Activated CD8-positive, alpha-beta memory T cell treated with anti-CD3 and anti-CD28 coated beads, Interleukin-2, amount 10 ng/mL, durations not matched to agents 7 days and 5 days (primary cell): ENCODE data around the gene COL6A5. TPM values are rescaled to one million over a fixed set of nuclear protein-coding genes. Genes with fewer than 3 reads are reported as not detected.

Experiments
- ATAC-seq: fragments of 150-1000 bp; cut with Tn5 transposase; one replicate; pipeline ENCODE4 v1.10.0; 2021; ENCODE audit warnings: moderate library complexity
- CTCF ChIA-PET: fragments of 350-600 bp; sonication (Branson Sonifier 250); formaldehyde crosslinking; loops from one replicate; lab custom pipeline; 2021; ENCODE audit warnings: antibody characterized with exemption; lab: Charles Lee
- DNase-seq: peaks from one replicate; pipeline ENCODE4 v3.0.0-alpha.2; 2020
- H3K27ac Mint-ChIP-seq: one replicate; pipeline ENCODE4 v1.8.0; 2021; ENCODE audit warnings: mild to moderate bottlenecking, mixed read lengths
- H3K27me3 Mint-ChIP-seq: one replicate; pipeline ENCODE4 v1.8.0; 2021; ENCODE audit warnings: mixed read lengths
- H3K36me3 Mint-ChIP-seq: one replicate; pipeline ENCODE4 v1.8.0; 2021; ENCODE audit warnings: mild to moderate bottlenecking, mixed read lengths
- H3K4me1 Mint-ChIP-seq: one replicate; pipeline ENCODE4 v1.8.0; 2021; ENCODE audit warnings: mixed read lengths
- H3K4me3 Mint-ChIP-seq: one replicate; pipeline ENCODE4 v1.8.0; 2021; ENCODE audit warnings: mild to moderate bottlenecking, moderate library complexity, mixed read lengths
- H3K9me3 Mint-ChIP-seq: one replicate; pipeline ENCODE4 v1.8.0; 2022; ENCODE audit warnings: low read depth, mixed read lengths
- total RNA-seq, 2 experiments: library from RNA; stranded (reverse); gene quantifications; one replicate each; pipeline ENCODE4 v1.2.3, GENCODE V29; 2021

COL6A5 gene
- total RNA-seq, 2 experiments from 2014 or later, result 0.02 TPM; not detected in 1

GRCh38 chr3:130519754-130520153 lies 174.3 kb downstream of the COL6A5 start:
- CTCF ChIA-PET, result no interaction called here
- DNase-seq (no peak), ATAC-seq (no peak)
- Mint-ChIP-seq H3K36me3 (no peaks in the 10 kb centered on the region), H3K27ac (no peak overlapping the region), H3K4me1 (no peaks in the 10 kb centered on the region), H3K9me3 (no peaks in the 10 kb centered on the region), H3K27me3 (peaks cover 57% of the 10 kb centered on the region), H3K4me3 (no peak overlapping the region)

GRCh38 chr3:130522399-130522798 lies 176.9 kb downstream of the COL6A5 start:
- H3K27me3 Mint-ChIP-seq, result peaks cover 46% of the 10 kb centered on the region
- no peak for DNase-seq
- H3K36me3 Mint-ChIP-seq, result no peaks in the 10 kb centered on the region
- no peaks in the 10 kb centered on the region for H3K4me1 Mint-ChIP-seq
- no peak for ATAC-seq
- no peak overlapping the region for H3K4me3 Mint-ChIP-seq
- CTCF ChIA-PET, result no interaction called here
- no peaks in the 10 kb centered on the region for H3K9me3 Mint-ChIP-seq
- H3K27ac Mint-ChIP-seq, result no peak overlapping the region

DNA sequence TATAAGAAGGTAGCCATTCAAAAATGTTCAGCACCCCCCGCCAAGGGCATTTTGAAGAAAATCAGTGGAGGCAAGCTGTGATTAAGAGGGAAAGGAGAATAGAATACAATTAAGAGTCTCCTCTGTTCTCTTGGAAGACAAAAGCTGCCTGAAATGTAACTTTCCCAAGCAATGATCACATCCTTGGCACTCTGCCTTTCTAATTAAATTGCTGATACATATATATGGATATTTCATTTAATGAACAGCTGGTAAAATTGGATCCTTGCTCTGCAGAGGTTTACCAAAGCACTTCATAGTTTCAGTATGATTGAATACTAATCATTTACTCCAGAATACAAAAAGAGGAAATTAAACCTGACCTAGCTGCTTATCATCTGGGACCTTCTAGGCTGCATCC lies 182.0 kb downstream of the COL6A5 start:
- CTCF ChIA-PET, result interaction anchor here (1.4 kb wide), 1 partner anchor 12 kb away, joined by 4 read pairs; no protein-coding TSS in a partner anchor
- DNase-seq, result no peak
- no peaks in the 10 kb centered on the region for H3K9me3 Mint-ChIP-seq
- no peak for ATAC-seq
- H3K27ac Mint-ChIP-seq, result no peak overlapping the region
- H3K4me1 Mint-ChIP-seq, result peaks cover 8% of the 10 kb centered on the region
- no peaks in the 10 kb centered on the region for H3K36me3 Mint-ChIP-seq
- H3K4me3 Mint-ChIP-seq, result no peak overlapping the region
- H3K27me3 Mint-ChIP-seq, result peaks cover 23% of the 10 kb centered on the region

GRCh38 chr3:130528120-130528519 lies 182.6 kb downstream of the COL6A5 start:
- Mint-ChIP-seq H3K4me1 (peaks cover 8% of the 10 kb centered on the region), H3K27me3 (peaks cover 20% of the 10 kb centered on the region), H3K4me3 (no peak overlapping the region), H3K27ac (no peak overlapping the region), H3K36me3 (no peaks in the 10 kb centered on the region), H3K9me3 (no peaks in the 10 kb centered on the region)
- CTCF ChIA-PET, result interaction anchor here (1.4 kb wide), 1 partner anchor 11 kb away, joined by 4 read pairs; no protein-coding TSS in a partner anchor
- ATAC-seq (no peak), DNase-seq (no peak)

DNA sequence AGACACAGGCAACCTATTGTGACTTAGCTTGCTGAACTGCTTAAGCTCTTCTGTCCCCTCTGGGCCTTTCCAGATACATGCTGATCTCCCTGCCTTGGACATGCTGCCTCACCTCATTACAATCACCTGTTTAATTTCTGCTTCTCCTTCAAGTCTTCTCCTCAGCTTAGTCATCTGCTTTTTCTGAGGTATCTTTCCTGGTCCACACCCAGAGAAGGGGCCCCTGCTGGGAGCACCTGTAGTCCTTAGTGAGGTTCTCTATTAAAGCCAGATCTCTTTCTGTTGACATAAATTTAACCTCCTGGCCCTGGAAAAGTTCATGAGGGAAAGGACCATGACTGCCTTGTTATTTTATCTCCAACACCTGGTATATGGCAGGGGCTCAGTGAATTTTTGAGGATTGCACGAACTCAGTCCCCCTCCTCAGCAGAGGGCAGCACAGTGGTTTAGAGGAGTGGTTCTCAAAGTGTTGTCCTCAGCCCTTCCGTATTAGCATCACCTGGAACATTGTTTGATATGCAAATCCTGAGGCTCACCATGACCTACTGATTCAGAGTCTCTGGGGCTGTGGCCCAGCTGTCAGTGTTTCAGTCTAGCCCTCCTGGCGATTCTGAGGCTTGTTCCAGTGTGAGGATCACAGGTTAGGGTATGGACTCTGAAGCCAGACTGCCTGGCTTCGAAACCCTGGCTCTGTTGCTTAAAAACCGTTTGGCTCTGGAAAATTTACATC lies 184.2 kb downstream of the COL6A5 start:
- Mint-ChIP-seq H3K27ac (no peak overlapping the region), H3K27me3 (peaks cover 18% of the 10 kb centered on the region), H3K9me3 (no peaks in the 10 kb centered on the region), H3K4me3 (no peak overlapping the region), H3K4me1 (peaks cover 8% of the 10 kb centered on the region), H3K36me3 (no peaks in the 10 kb centered on the region)
- ATAC-seq, result no peak
- CTCF ChIA-PET, result no interaction called here
- DNase-seq, result no peak

DNA sequence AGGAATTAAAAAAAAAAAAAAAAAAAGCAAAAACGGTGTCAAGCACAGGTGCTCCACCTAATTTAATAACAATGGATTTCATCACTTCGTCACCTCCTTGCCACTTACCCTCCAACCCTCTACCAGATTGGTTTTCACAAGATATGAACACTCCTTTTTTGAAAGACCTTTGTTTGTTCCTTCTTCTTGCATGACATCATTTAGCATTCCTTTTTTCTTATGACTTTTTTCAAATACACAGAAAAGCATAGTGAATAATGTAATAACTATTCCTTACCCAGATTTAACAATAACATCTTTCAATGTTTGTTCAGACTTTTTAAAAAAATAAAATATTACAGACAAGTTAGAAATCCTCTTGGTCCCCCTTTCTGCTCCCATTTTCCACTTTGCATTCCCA lies 187.8 kb downstream of the COL6A5 start:
- ATAC-seq (no peak), DNase-seq (no peak)
- no peak overlapping the region for H3K4me3 Mint-ChIP-seq
- peaks cover 8% of the 10 kb centered on the region for H3K4me1 Mint-ChIP-seq
- H3K9me3 Mint-ChIP-seq, result no peaks in the 10 kb centered on the region
- CTCF ChIA-PET, result no interaction called here
- no peak overlapping the region for H3K27ac Mint-ChIP-seq
- H3K36me3 Mint-ChIP-seq, result no peaks in the 10 kb centered on the region
- H3K27me3 Mint-ChIP-seq, result peaks cover 20% of the 10 kb centered on the region

Other genes with a start within 250 kb of the COL6A5 start
- gene COL6A6, start 171.5 kb downstream of the COL6A5 start, total RNA-seq, result not detected